Stimulated activated naive CD8-positive, alpha-beta T cell treated with anti-CD3 and anti-CD28 coated beads, Interleukin-15, Interleukin-2, amounts not matched to agents 100 ng/mL and 50 ng/mL, for 24 hours (primary cell): ENCODE results near the gene GREM1.

Source experiments
- H3K27ac Mint-ChIP-seq: one replicate; pipeline ENCODE4 v1.8.0; 2021; ENCODE audit warnings: mild to moderate bottlenecking, mixed read lengths
- H3K27me3 Mint-ChIP-seq: one replicate; pipeline ENCODE4 v1.8.0; 2021; ENCODE audit warnings: mixed read lengths
- H3K36me3 Mint-ChIP-seq: one replicate; pipeline ENCODE4 v1.8.0; 2021; ENCODE audit warnings: low read depth, mixed read lengths
- H3K4me1 Mint-ChIP-seq: one replicate; pipeline ENCODE4 v1.8.0; 2021; ENCODE audit warnings: low read depth, mixed read lengths
- H3K4me3 Mint-ChIP-seq: one replicate; pipeline ENCODE4 v1.8.0; 2021; ENCODE audit warnings: mild to moderate bottlenecking, mixed read lengths
- H3K9me3 Mint-ChIP-seq: one replicate; pipeline ENCODE4 v1.8.0; 2021; ENCODE audit warnings: mixed read lengths

The GREM1 gene

DNA sequence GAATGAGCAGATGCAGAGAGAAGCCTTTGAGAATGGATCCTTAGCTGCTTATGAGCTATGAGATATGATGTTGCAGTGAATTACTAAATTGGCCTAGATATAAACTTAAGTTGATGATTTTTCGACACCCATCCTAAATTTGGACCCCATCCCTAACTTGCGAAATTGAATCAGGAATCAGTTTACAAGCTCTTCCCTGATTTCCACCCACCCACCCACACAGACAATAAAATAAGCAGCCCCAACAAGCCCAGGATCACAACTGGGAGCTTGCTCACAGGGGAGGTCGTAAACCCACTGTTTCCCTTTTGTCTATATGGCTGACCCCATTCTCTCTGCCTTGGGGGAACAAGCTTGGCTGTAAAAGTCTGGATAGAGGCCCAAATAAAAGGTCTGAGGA, 57.3 kb downstream of the GREM1 start:
- H3K4me1 Mint-ChIP-seq, result no peaks in the 10 kb centered on the region
- H3K9me3 Mint-ChIP-seq, result no peaks in the 10 kb centered on the region
- H3K27ac Mint-ChIP-seq, result no peak overlapping the region
- H3K36me3 Mint-ChIP-seq, result no peaks in the 10 kb centered on the region
- no peaks in the 10 kb centered on the region for H3K27me3 Mint-ChIP-seq
- H3K4me3 Mint-ChIP-seq, result no peak overlapping the region

DNA sequence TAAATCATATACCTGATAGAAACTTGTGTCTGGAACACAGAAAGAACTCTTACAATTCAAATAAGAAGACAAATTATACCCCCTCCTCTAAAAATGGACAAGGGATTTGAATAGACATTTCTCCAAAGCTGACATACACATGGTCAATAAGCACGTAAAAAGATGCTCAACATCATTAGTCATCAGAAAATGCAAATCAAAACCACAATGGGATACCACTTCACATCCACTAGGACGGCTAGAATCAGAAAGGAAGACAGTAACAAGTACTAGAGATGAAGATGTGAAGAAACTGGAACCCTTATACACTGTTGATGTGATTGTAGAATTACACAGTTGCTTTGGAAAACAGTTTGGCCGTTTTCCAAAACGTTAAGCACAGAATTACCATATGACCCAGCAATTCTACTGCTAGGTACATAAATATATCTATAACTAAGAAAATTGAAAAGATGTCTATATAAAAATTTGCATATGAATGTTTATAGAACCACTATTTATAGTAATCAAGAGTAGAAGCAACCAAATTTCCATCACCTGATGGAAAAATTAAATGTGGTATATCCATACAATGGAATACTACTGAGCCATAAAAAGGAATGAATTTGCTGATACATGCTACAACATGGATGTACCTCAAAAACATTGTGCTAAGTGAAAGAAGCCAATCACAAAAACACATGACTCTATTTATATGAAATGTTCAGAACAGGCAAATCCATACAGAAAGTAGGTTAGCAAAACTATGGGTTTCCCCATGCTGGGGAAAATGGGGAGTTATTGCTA, 60.8 kb downstream of the GREM1 start:
- no peaks in the 10 kb centered on the region for H3K9me3 Mint-ChIP-seq
- no peaks in the 10 kb centered on the region for H3K36me3 Mint-ChIP-seq
- H3K27me3 Mint-ChIP-seq, result peaks cover 7% of the 10 kb centered on the region
- no peak overlapping the region for H3K27ac Mint-ChIP-seq
- no peaks in the 10 kb centered on the region for H3K4me1 Mint-ChIP-seq
- no peak overlapping the region for H3K4me3 Mint-ChIP-seq

DNA sequence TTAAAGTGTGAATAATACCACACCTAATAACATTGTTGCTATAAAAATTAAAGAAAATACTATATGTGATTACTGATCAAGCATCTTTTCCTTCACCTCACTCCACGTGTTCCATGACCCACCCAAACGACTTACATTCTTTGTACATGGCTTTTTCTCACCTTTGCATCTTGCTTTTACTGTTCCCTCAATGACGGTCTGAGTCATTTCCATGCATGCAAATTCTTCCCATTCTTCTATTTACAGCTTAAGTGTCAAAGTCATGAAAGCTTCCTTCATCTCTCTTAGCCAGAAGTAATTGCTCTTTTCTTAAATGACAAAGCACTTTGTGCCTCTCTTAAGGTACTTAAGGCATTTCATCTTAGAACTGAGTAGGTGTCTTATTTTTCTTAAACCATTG, 64.0 kb downstream of the GREM1 start:
- Mint-ChIP-seq H3K4me1 (no peaks in the 10 kb centered on the region), H3K4me3 (no peak overlapping the region), H3K9me3 (no peaks in the 10 kb centered on the region), H3K27me3 (peaks cover 7% of the 10 kb centered on the region), H3K27ac (no peak overlapping the region), H3K36me3 (no peaks in the 10 kb centered on the region)

DNA sequence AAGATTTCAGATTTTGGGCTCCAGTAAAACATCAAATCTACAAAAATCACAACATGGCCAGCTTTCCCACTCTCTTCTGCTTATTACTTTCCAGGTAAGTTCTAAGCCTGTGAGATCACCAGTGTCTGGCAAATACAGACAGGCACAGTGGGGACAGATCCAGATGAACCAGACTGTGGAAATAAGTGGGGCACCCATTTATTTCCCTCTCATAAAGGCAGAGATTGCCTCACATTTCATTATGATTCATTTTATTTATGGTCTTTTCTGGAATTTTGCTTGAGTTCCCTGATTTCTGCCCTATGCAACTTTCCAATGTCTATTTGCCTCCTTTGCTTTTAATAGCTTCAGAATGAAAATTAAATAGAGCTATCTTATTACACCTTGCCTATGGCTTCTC, 66.8 kb downstream of the GREM1 start:
- no peak overlapping the region for H3K4me3 Mint-ChIP-seq
- no peak overlapping the region for H3K27ac Mint-ChIP-seq
- H3K4me1 Mint-ChIP-seq, result no peaks in the 10 kb centered on the region
- H3K9me3 Mint-ChIP-seq, result no peaks in the 10 kb centered on the region
- H3K27me3 Mint-ChIP-seq, result peaks cover 7% of the 10 kb centered on the region
- no peaks in the 10 kb centered on the region for H3K36me3 Mint-ChIP-seq

DNA sequence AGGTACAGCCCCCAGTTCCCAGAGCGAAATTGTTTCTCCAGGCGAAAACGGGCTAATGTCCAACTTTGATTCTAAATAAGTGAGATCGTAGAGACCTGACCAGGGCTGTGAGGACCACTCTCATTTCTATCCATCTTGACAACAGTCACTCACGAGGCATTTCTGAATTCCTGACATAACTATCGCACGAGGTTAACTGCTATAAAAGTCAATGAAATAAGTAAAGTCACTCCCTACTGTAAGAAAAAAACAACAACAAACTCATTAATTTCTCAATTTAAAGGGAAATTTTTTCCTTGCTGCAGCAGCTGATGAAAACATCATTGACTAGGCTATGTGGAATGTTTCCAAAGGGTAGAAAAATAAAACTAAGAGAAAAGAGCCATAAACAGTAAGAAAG, 69.1 kb downstream of the GREM1 start:
- Mint-ChIP-seq H3K4me3 (no peak overlapping the region), H3K27ac (no peak overlapping the region), H3K9me3 (no peaks in the 10 kb centered on the region), H3K27me3 (peaks cover under 1% of the 10 kb centered on the region), H3K4me1 (no peaks in the 10 kb centered on the region), H3K36me3 (no peaks in the 10 kb centered on the region)

DNA sequence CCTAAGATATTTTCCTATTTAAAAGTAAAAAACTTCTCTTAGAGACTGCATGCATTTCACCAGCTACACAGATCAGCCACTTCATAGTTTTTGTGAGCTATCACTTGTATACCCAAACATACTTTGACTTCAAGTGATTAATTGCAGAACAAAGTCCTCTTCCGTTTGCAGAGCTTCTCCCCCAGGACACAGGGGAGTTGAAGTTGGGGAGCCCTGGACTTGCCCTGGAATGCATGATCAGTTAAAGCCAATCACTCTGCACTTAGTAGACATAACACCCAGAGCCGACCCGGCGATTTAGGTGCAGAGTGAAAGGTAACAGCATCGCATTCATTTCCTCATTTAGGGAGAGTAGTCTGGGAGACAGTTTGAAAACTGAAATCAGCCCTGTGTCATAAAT, 70.1 kb downstream of the GREM1 start:
- Mint-ChIP-seq H3K4me3 (no peak overlapping the region), H3K4me1 (no peaks in the 10 kb centered on the region), H3K27me3 (no peaks in the 10 kb centered on the region), H3K9me3 (no peaks in the 10 kb centered on the region), H3K27ac (no peak overlapping the region), H3K36me3 (no peaks in the 10 kb centered on the region)

DNA sequence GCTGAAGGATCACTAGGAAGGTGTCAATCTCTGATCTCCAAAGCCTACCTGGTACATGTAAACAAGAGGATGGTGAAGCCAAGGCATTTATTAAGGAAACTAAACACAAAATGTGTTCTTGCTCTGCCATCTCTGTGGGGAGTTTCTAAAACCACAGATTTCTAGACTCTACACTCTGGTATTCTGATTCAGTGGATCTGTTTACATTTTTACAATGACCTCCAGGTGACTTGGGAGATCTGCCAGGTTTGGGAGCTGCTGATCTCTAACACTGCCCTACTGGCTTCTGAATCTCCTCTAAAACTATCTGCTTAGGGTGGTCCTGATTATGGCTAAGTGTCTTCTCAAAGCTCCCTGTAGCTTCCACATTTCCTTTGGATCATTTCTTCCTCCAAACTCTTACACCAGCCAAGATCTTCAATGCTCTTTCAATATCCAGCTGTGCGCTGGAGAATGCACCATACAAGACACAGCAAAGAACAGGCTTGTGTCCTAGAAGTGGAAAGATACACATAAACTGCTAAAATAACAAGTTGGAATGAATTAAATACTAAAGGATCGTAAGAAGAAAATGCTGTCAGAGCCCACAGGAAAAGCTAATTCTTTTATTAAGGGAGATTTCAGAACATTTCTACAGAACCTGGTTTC, 72.7 kb downstream of the GREM1 start:
- Mint-ChIP-seq H3K9me3 (no peaks in the 10 kb centered on the region), H3K4me1 (no peaks in the 10 kb centered on the region), H3K36me3 (no peaks in the 10 kb centered on the region), H3K4me3 (no peak overlapping the region), H3K27ac (no peak overlapping the region), H3K27me3 (no peaks in the 10 kb centered on the region)

DNA sequence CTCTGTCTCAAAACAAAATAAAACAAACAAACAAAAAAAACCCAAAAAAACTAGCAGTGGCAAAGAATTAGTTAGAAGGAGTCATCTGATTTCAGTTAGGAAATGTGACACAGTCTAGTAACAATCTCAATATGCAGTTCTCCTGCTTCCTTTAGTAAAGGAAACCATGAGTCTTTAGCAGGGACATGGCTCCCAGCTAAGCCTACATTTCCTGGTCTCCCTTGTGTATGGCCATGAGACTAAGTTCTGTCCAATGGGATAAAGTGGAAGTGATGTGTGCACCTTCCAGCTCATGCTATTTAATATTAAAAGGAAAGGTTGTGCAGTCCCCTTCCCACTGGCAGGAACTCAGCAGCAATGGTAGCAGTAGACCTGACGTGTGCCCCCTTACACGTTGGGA, 74.6 kb downstream of the GREM1 start:
- H3K27me3 Mint-ChIP-seq, result no peaks in the 10 kb centered on the region
- no peaks in the 10 kb centered on the region for H3K4me1 Mint-ChIP-seq
- H3K27ac Mint-ChIP-seq, result no peak overlapping the region
- no peaks in the 10 kb centered on the region for H3K36me3 Mint-ChIP-seq
- H3K4me3 Mint-ChIP-seq, result no peak overlapping the region
- H3K9me3 Mint-ChIP-seq, result no peaks in the 10 kb centered on the region
